ENCODE data around the gene ARHGAP6.

The ARHGAP6 gene

DNA sequence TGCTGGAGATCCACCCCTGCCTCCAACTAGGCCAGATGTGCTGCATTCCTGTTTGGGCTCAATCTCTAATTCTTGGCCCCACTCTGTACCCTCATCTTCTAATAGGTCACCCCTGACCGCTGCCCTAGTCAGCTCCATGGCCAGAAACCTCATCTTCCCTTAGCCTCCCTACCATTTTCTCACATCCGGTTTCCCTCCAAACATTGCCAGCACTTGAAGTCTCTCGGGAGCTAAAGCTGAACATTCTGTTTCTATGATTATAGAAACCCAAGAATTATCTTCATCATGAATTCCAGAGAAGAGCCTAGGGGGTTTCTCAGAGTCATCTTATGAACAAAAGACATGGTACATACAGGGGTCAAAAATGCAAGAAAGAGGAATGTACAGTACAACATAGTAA, 192.8 kb downstream of the ARHGAP6 start:
- TF ChIP-seq, protein P1, sequence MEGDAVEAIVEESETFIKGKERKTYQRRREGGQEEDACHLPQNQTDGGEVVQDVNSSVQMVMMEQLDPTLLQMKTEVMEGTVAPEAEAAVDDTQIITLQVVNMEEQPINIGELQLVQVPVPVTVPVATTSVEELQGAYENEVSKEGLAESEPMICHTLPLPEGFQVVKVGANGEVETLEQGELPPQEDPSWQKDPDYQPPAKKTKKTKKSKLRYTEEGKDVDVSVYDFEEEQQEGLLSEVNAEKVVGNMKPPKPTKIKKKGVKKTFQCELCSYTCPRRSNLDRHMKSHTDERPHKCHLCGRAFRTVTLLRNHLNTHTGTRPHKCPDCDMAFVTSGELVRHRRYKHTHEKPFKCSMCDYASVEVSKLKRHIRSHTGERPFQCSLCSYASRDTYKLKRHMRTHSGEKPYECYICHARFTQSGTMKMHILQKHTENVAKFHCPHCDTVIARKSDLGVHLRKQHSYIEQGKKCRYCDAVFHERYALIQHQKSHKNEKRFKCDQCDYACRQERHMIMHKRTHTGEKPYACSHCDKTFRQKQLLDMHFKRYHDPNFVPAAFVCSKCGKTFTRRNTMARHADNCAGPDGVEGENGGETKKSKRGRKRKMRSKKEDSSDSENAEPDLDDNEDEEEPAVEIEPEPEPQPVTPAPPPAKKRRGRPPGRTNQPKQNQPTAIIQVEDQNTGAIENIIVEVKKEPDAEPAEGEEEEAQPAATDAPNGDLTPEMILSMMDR (IDR thresholded peaks at IDR 0.05; ENCODE audit: low read depth, low read length, missing control alignments): no peak
- DNase-seq (ENCODE audit: low read depth): no peak
- in situ Hi-C loops (cut with HindIII; ENCODE audit: low sequenced_read_pairs): no loop called here
- H3K4me3 ChIP-seq (ENCODE audit: low read depth, low read length): no peak overlapping the region

DNA sequence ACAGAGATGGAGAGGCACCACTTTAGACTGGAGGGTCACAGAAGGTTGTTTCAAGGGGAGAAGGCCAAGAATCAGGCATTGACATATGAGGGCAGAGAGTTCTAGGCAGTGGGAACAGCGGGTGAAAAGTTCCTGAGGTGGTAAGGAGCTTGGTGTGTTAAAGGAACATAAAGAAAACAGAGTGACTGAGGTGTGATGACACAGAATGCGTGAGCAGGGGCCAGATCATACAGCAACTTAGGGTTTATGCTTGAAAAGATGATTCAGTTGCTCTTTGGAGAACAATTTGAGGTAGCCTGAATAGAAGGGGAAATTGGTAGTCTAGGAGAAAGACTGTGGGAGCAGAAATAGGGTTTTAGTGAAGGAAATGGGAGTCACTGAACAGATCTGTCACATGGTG, 193.3 kb downstream of the ARHGAP6 start:
- DNase-seq (ENCODE audit: low read depth): no peak
- in situ Hi-C loops (cut with HindIII; ENCODE audit: low sequenced_read_pairs): no loop called here
- TF ChIP-seq, protein P1 (IDR thresholded peaks at IDR 0.05; ENCODE audit: low read depth, low read length, missing control alignments): no peak
- H3K4me3 ChIP-seq (ENCODE audit: low read depth, low read length): no peak overlapping the region

DNA sequence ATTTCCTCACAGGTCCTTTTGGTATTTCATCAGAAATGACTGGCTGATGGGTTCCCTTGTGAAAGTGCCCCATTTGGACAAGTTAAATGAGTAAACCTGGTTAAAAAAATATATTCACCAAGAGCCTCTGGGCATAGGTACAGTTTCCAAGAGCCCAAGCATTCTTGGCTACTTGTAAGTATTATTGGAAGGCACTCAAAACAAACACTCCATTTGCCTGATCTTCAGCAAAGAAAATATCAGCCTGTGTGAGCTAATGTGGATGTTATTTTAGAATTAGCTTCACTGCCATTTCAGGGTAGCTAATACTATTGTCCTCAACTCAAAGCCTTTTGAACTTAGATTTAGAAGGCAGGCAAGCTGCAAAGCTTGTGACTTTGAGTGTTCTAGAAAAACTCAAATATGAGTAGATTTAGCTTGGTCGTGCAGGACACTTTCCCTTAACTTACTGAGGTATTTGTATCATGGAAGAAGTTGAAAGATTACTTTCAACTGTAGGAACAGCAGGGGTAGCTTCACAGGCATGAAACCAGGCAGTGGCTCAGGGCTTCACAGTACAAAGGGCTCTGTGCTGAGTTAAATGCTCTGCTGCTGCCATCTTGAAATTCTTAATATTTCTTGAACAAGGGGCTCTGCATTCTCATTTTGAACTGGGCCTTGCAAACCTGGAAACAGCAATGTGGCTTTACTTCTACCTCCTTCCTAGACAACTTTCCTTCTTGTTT, 195.3 kb downstream of the ARHGAP6 start:
- in situ Hi-C loops (cut with HindIII; ENCODE audit: low sequenced_read_pairs): no loop called here
- TF ChIP-seq, protein P1 (IDR thresholded peaks at IDR 0.05; ENCODE audit: low read depth, low read length, missing control alignments): no peak
- no peak overlapping the region for H3K4me3 ChIP-seq (ENCODE audit: low read depth, low read length)
- peak; percentile 71 for DNase-seq (ENCODE audit: low read depth)

DNA sequence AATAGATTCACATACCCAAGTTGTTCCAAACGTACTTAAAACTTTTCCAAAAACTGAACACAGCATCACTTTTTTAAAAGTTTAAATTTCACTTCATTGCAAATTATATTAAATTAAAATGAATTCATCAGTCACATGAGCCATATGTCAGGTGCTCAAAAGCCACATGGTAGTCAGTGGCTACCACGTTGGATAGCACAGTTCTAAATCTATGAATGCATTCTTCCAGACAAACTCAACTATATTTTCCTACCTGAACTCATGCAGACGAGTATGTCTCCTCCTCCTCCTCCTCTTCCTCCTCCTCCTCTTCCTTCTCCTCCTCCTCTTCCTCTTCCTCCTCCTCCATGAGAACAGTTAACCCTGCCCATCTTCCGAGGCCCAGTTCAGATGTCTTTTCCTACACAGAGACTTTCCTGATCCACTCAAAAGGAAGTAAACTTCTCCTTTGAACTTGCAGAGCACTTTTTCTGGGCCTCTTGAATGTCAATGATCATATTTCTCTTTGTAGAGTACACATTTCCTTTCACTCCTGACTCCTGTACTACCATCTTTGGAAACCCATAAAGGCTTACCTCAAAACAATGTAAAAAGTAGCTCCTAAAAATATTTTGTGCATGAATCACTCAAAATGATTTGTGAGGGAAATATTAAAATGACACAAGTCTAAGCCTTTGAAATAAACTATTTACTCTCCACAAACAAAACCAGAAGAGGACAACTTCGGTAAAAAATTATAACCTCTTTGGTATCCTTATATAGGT, 199.9 kb downstream of the ARHGAP6 start:
- no peak for DNase-seq (ENCODE audit: low read depth)
- in situ Hi-C loops (cut with HindIII; ENCODE audit: low sequenced_read_pairs): no loop called here
- no peak overlapping the region for H3K4me3 ChIP-seq (ENCODE audit: low read depth, low read length)
- TF ChIP-seq, protein P1 (IDR thresholded peaks at IDR 0.05; ENCODE audit: low read depth, low read length, missing control alignments): no peak

DNA sequence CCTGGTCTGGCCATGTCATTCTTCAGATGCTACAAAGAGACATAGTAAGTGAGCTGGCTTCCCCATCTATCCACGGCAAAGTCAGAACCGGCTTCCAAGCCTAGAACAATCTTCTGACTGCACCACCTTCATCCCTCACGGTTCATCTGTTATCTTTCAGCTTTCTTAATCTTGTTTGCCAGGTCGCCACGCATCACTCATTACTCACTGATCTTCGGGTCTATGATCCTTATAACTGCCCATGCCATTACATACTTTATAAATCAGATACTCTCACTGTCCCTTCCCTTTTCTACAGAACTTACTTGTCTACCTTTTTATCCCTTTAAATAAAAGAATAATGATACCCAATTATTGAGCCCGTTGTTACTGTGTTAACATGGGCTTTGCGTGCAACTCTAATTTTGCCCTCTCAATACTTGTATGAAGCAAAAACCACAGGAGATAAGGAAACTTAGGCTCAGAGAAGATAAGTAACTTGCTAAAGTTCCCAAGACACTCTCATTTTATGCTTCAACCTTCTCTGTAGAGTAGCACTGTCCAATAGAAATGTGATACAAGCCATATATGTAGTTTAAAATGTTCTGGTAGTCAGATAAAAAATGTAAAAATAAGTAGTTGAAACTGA, 200.8 kb downstream of the ARHGAP6 start:
- TF ChIP-seq, protein P1 (IDR thresholded peaks at IDR 0.05; ENCODE audit: low read depth, low read length, missing control alignments): no peak
- no peak for DNase-seq (ENCODE audit: low read depth)
- in situ Hi-C loops (cut with HindIII; ENCODE audit: low sequenced_read_pairs): no loop called here
- no peak overlapping the region for H3K4me3 ChIP-seq (ENCODE audit: low read depth, low read length)

DNA sequence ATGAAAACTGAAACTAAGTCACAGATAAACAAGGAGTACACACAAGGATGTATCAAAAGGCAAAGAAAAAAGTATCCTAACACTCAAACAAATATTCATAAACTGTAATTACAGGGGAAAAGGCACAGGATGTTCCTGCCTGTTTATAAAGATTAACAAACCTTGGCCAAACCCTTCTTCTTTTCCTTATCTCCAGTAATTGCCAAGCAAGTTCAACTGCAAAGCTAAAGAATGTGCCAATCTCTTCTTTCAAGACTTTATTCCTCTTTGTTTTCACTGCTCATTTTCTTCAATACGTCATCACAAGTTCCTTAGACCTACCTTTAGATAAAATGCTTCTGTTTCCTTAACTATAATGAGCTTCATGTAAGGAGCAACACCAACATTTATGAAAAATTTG, 201.3 kb downstream of the ARHGAP6 start:
- in situ Hi-C loops (cut with HindIII; ENCODE audit: low sequenced_read_pairs): no loop called here
- H3K4me3 ChIP-seq (ENCODE audit: low read depth, low read length): no peak overlapping the region
- TF ChIP-seq, protein P1 (IDR thresholded peaks at IDR 0.05; ENCODE audit: low read depth, low read length, missing control alignments): no peak
- no peak for DNase-seq (ENCODE audit: low read depth)
